Activated T-helper 1 cell treated with Interleukin-2 at 50 U/mL for 16 hours (primary cell): Measurements from ENCODE around the gene ZNF416.

Source experiments
- DNase-seq: peaks from one replicate; pipeline ENCODE4 v3.0.0-alpha.2; 2020; ENCODE audit warnings: low read depth

The ZNF416 gene

GRCh38 chr19:57578487-57579205 lies at the start of gene ZNF416:
Gene ZNF416 (minus strand): TSS chr19:57578911. CDS start chr19:57578704, 207 bp downstream.
- DNase-seq: peak; percentile 89

- DNase-seq: no peak
Measured at GRCh38 chr19:57623091-57623490, 44.4 kb upstream of the ZNF416 start.

GRCh38 chr19:57620673-57621348 lies 42.1 kb upstream of the ZNF416 start:
- DNase-seq: no peak

GRCh38 chr19:57615346-57615745 lies 36.6 kb upstream of the ZNF416 start:
- DNase-seq: no peak

DNA sequence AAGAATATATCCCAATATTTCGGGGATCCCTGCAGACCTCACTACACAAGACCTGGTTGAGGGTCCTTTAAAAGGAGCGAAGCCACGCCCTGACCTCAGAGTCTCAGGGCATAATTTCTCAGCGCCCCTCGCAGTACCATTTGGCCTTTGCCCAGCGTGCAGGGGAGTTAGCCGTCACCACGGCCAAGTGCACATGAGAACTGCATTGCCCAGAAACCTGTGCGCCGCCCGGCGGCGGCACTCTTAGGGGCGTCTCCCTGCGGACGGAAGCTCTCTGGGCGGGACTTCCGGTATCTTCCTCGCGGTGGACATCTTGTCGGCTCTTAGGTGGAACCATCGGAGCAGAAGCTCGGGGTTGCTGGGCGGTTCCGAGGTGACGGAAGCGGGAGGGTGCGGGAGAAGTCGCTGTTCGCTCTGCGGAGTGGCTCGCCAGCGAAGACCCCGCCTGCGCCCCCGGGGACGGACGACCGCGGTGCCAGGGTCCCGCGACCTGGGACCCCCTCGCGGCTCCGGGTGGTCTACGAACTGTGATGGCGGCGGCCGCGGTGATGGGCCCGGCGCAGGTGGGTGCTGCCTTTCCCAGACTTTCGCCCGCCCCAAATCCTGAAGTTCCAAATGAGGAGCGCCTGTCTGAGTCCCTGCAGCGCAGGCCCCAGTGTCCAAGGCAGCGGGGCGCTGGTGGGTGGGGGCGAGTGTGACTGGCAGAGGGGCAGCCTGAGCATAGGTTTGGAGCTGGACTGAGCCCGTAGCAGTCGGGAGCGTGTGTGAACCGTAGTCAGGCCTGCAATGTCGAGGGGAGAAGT lies 35.4 kb upstream of the ZNF416 start, which contains the start of gene ZNF134:
ZNF134 (plus strand) TSS at position 302 of the 803 bp plus-strand sequence. CDS start 5,227 bp downstream, outside the sequence.
- DNase-seq: peak; percentile 79

DNA sequence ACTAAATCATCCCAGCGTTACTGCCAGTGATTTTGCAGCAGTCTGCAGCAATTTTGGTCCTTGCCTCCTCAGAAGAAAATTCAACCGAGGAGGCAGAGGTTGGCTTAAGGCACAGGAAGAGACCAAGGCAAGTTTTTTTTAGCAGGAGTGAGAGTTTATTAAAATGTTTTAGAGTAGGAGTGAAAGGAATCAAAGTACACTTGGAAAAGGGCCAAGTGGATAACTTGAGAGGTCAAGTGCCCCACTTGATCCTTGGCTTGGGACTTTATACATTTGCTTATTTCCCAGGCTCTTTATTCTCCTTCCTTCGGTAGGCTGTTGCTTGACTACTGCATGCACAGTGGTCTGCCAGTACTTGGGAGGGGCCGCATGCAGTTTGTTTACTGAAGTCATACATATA lies 32.4 kb upstream of the ZNF416 start:
- DNase-seq: no peak

- DNase-seq: no peak
Measured at GRCh38 chr19:57606931-57607330, 28.2 kb upstream of the ZNF416 start.

DNA sequence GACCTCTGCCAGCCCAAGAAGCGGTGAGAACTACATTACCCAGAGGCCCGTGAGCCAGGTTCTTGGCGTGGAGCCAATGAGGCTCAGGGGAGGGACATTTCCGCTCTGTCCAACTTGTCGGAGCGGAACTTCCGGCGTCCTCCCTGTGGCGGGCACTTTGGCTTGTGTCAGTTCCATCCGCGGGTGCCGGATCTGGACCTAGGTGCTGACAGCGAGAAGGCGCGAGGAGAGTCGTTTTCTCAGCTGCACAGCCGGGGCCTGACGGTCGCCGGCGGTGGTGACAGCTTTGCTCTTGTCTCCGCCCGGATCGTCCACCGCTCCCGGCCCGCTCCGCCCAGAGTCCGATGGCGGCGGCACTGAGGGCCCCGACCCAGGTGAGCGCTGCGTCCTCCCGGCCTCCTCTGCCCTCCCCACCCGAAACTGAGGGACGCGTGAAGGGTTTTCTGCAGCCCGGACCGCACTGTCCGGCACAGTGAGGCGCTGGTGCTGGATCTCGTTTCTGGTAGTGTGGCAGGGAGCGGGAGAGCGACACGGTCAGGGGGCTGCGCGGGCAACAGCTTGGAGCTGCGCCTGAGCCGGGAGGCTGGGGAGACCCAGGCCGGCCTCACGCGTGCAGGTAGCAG lies 21.2 kb upstream of the ZNF416 start, which contains the start of gene ZNF530:
ZNF530 (plus strand) TSS at position 125 of the 623 bp plus-strand sequence. CDS start 4,461 bp downstream, outside the sequence.
- DNase-seq: peak; percentile 76

DNA sequence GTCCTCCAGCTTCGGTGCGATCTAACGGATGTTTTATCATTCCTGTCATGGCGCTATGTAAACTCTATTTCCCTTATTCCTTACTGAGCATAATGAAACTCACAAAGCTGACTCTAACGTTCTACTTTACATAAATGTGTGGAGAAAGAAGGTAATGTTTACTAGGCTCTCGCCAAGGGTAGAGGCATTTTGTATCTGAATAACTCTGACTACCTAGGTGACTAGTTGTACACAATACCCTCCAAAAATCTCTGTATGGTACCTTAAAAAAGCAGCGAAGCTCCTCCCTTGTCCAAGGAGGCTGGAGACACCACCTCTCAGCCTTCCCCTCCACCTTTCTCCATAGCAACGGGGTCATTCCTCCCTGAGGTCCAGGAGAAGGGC lies 20.7 kb upstream of the ZNF416 start:
- no peak for DNase-seq

GRCh38 chr19:57587529-57587928 lies 8.8 kb upstream of the ZNF416 start:
- DNase-seq: no peak

DNA sequence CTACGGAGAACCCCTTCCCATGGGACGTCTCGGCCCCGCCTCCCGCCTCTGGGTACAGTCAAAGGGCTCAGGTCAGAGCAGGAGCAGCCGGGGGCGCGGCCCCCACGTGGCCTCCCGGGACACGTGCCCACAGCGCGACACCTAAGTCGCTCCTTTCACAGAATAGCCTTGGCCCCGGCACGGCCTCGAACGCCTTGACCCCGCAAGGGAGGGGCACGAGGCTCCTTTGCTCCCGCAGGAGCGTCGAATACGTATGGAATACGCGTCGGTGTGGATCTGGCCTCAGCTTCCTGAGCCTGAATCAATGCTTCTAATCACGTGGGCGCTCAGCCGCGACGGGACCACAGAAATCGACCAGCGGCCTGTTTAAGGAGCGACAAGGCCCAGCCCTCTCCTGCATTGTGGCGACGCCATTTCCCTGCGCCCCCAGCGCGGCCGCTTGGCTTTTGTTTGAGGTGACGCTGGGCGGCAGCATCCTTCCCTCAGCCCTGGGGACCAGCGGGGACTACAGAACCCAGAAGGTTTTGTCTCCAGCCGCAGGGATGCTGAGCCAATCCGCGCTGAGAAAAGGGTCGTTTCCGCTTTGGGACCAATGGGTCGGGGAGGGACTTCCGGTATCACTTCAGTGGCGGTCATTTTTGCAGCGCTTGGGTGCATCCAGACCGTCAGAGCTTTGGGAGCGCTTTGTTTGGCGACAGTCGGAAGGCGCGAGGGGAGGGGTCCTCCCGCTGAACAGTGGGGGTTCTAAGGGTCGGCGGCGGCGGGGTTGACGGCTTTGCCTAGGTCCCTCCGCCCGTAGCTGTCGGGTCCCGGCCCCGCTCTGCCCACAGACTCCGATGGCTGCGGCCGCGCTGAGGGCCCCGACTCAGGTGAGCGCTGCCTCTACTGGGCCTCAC lies 5.1 kb upstream of the ZNF416 start, which contains the start of gene ZIK1:
ZIK1 (plus strand) TSS at position 625 of the 896 bp plus-strand sequence; CDS start at position 837, 212 bp downstream.
- DNase-seq: peak; percentile 71

- DNase-seq: no peak
Measured at GRCh38 chr19:57583104-57583520, 4.4 kb upstream of the ZNF416 start.

DNA sequence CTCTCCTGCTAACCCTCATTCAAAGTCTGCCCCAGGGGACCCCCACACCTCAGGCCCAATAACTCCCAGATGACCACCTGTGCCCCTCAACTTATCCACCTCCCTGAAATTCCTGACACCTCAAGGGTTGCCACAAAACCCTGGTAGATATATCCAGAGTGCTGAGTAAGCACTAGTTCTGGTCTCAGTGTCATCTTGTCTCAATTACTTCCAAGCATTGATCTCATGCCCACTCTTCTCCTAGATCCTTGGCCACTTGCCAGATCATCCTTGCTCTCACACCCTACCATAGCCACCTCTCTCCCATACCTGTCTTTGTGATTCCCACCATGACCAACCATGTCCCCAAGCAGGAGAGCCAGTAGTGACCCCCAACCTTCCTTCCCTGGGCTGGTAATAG lies 2.0 kb downstream of the ZNF416 start:
- no peak for DNase-seq

DNA sequence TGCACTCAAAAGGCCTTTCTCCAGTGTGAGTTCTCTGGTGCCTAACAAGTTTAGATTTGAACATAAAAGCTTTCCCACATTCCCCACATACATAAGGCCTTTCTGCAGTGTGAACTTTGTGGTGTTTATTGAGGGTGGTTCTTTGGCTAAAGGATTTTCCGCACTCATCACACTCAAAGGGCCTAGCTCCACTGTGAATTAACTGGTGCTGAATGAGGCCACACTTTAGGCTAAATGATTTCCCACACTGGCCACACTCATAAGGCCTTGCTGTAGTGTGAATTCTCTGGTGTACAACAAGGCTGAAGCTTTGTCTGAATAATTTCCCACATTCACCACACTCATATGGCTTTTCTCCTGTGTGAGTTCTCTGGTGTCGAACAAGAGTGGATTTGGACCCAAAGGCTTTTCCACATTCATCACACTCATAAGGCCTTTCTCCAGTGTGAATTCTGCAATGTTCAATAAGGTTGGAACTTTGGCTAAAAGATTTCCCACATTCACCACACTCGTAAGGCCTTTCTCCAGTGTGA lies 6.2 kb downstream of the ZNF416 start:
- no peak for DNase-seq

GRCh38 chr19:57570707-57571106 lies 8.0 kb downstream of the ZNF416 start:
- no peak for DNase-seq

GRCh38 chr19:57566396-57567265 lies 12.1 kb downstream of the ZNF416 start:
- DNase-seq: no peak

DNA sequence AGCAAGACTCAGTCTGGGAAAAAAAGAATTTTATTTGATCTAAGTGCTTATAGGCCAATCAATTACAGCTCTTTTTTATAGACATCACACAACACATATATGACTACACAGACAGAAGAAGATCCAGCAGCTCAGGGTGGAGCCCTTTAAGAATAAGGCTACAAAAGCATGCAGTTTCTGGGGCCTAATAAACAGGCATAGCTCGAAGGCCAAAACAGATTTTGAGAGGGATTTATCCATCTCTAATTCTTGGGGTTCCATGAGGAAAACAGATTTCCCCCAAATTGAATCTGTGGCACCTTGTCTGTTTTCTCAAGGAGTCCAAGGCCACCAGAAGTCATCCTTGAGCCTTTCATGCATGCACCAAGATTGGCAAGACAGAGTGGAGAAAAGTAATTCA lies 15.2 kb downstream of the ZNF416 start:
- no peak for DNase-seq

- DNase-seq: no peak
Measured at GRCh38 chr19:57560049-57560491, 18.6 kb downstream of the ZNF416 start.

- DNase-seq: peak; percentile 83
Measured at GRCh38 chr19:57559404-57560025, 19.2 kb downstream of the ZNF416 start, which contains the start of gene ZNF550. Gene ZNF550 (minus strand): TSS chr19:57559863. CDS start chr19:57559682, 181 bp downstream.
